ENCODE measurements around the gene HLA-DMA.

DNA sequence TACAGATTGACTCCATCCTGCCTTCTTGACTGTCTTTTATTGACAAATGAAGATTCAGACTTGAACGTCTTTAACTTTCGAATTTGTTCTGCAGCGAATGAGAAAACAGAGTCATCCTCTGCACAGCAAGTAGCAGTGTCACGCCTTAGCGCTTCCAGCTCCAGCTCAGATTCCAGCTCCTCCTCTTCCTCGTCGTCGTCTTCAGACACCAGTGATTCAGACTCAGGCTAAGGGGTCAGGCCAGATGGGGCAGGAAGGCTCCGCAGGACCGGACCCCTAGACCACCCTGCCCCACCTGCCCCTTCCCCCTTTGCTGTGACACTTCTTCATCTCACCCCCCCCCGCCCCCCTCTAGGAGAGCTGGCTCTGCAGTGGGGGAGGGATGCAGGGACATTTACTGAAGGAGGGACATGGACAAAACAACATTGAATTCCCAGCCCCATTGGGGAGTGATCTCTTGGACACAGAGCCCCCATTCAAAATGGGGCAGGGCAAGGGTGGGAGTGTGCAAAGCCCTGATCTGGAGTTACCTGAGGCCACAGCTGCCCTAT, 27.7 kb upstream of the HLA-DMA start:
- TF ChIP-seq E2F3 (CRISPR knock-in tag; IDR thresholded peaks at IDR 0.05), result no peak
- TF ChIP-seq, protein P1, sequence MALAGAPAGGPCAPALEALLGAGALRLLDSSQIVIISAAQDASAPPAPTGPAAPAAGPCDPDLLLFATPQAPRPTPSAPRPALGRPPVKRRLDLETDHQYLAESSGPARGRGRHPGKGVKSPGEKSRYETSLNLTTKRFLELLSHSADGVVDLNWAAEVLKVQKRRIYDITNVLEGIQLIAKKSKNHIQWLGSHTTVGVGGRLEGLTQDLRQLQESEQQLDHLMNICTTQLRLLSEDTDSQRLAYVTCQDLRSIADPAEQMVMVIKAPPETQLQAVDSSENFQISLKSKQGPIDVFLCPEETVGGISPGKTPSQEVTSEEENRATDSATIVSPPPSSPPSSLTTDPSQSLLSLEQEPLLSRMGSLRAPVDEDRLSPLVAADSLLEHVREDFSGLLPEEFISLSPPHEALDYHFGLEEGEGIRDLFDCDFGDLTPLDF (CRISPR knock-in tag; IDR thresholded peaks at IDR 0.05), result no peak
- no peak for TF ChIP-seq ELF1 (tag; IDR thresholded peaks at IDR 0.05)
- TF ChIP-seq, protein P2, sequence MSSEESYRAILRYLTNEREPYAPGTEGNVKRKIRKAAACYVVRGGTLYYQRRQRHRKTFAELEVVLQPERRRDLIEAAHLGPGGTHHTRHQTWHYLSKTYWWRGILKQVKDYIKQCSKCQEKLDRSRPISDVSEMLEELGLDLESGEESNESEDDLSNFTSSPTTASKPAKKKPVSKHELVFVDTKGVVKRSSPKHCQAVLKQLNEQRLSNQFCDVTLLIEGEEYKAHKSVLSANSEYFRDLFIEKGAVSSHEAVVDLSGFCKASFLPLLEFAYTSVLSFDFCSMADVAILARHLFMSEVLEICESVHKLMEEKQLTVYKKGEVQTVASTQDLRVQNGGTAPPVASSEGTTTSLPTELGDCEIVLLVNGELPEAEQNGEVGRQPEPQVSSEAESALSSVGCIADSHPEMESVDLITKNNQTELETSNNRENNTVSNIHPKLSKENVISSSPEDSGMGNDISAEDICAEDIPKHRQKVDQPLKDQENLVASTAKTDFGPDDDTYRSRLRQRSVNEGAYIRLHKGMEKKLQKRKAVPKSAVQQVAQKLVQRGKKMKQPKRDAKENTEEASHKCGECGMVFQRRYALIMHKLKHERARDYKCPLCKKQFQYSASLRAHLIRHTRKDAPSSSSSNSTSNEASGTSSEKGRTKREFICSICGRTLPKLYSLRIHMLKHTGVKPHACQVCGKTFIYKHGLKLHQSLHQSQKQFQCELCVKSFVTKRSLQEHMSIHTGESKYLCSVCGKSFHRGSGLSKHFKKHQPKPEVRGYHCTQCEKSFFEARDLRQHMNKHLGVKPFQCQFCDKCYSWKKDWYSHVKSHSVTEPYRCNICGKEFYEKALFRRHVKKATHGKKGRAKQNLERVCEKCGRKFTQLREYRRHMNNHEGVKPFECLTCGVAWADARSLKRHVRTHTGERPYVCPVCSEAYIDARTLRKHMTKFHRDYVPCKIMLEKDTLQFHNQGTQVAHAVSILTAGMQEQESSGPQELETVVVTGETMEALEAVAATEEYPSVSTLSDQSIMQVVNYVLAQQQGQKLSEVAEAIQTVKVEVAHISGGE (CRISPR knock-in tag; IDR thresholded peaks at IDR 0.05), result no peak
- TF ChIP-seq ZNF57 (CRISPR knock-in tag; IDR thresholded peaks at IDR 0.05), result no peak
- no peak for TF ChIP-seq ZNF146 (CRISPR knock-in tag; IDR thresholded peaks at IDR 0.05; ENCODE audit: unreplicated experiment)
- TF ChIP-seq, protein P3, sequence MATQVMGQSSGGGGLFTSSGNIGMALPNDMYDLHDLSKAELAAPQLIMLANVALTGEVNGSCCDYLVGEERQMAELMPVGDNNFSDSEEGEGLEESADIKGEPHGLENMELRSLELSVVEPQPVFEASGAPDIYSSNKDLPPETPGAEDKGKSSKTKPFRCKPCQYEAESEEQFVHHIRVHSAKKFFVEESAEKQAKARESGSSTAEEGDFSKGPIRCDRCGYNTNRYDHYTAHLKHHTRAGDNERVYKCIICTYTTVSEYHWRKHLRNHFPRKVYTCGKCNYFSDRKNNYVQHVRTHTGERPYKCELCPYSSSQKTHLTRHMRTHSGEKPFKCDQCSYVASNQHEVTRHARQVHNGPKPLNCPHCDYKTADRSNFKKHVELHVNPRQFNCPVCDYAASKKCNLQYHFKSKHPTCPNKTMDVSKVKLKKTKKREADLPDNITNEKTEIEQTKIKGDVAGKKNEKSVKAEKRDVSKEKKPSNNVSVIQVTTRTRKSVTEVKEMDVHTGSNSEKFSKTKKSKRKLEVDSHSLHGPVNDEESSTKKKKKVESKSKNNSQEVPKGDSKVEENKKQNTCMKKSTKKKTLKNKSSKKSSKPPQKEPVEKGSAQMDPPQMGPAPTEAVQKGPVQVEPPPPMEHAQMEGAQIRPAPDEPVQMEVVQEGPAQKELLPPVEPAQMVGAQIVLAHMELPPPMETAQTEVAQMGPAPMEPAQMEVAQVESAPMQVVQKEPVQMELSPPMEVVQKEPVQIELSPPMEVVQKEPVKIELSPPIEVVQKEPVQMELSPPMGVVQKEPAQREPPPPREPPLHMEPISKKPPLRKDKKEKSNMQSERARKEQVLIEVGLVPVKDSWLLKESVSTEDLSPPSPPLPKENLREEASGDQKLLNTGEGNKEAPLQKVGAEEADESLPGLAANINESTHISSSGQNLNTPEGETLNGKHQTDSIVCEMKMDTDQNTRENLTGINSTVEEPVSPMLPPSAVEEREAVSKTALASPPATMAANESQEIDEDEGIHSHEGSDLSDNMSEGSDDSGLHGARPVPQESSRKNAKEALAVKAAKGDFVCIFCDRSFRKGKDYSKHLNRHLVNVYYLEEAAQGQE (IDR thresholded peaks at IDR 0.05; ENCODE audit: borderline replicate concordance), result no peak
- TF ChIP-seq, protein P3 (CRISPR knock-in tag; IDR thresholded peaks at IDR 0.05; ENCODE audit: low read depth), result no peak

Data from K562 (cell line).